OCI-LY1 (cell line): Measurements from ENCODE around the gene S100Z.
"Not testable (repeated sequence)": the region's sequence is repeated elsewhere in the genome, so short reads cannot be mapped to it uniquely, and the experiment has no call there.

Source experiments
- H2AFZ ChIP-seq: fragments of 200-600 bp; sonication (generic), shearing (Covaris generic); 2 replicates; pipeline ENCODE4 v1.6.0; 2014; ENCODE audit warnings: antibody characterized with exemption, mild to moderate bottlenecking, low read length
- H3F3A ChIP-seq: fragments of 200-600 bp; sonication (generic), shearing (Covaris generic); 2 replicates; pipeline ENCODE4 v1.6.0; 2014; ENCODE audit warnings: mild to moderate bottlenecking, antibody characterized with exemption, low read length, moderate library complexity; ENCODE audit not compliant: insufficient read depth
- H3K27ac ChIP-seq: fragments of 200-600 bp; sonication (generic); 2 replicates; pipeline ENCODE4 v1.5.1; 2014; ENCODE audit warnings: low read length, mixed run types, mild to moderate bottlenecking, low read depth; ENCODE audit not compliant: poor library complexity, severe bottlenecking
- H3K27me3 ChIP-seq: fragments of 200-600 bp; sonication (generic); 2 replicates; pipeline ENCODE4 v1.6.0; 2014; ENCODE audit warnings: antibody characterized with exemption, mild to moderate bottlenecking, low read length, moderate library complexity; ENCODE audit not compliant: insufficient read depth
- H3K36me3 ChIP-seq: fragments of 200-600 bp; sonication (generic); 2 replicates; pipeline ENCODE4 v1.6.1; 2014; ENCODE audit warnings: mild to moderate bottlenecking, antibody characterized with exemption, low read length, moderate library complexity, mixed read lengths; ENCODE audit not compliant: insufficient read depth
- H3K4me1 ChIP-seq: fragments of 200-600 bp; sonication (generic); 2 replicates; pipeline ENCODE4 v1.5.1; 2014; ENCODE audit warnings: mild to moderate bottlenecking, low read length, moderate library complexity; ENCODE audit not compliant: insufficient read depth, severe bottlenecking
- H3K4me2 ChIP-seq: fragments of 200-600 bp; sonication (generic), shearing (Covaris generic); 2 replicates; pipeline ENCODE4 v1.6.1; 2014; ENCODE audit warnings: low read length
- H3K4me3 ChIP-seq: fragments of 200-600 bp; sonication (generic); 2 replicates; pipeline ENCODE4 v1.5.1; 2014; ENCODE audit warnings: low read length, low read depth, mild to moderate bottlenecking, mixed read lengths; ENCODE audit not compliant: poor library complexity, severe bottlenecking
- H3K79me2 ChIP-seq: fragments of 200-600 bp; shearing (Covaris generic); 2 replicates; pipeline ENCODE4 v1.6.1; 2016; ENCODE audit warnings: mixed run types, low read length, mixed read lengths; ENCODE audit not compliant: insufficient read depth
- H3K9ac ChIP-seq: fragments of 200-600 bp; sonication (generic), shearing (Covaris generic); 2 replicates; pipeline ENCODE4 v1.6.1; 2014; ENCODE audit warnings: mild to moderate bottlenecking, low read length, mixed read lengths
- H3K9me2 ChIP-seq: fragments of 200-600 bp; sonication (generic), shearing (Covaris generic); 2 replicates; pipeline ENCODE4 v1.6.1; 2014; ENCODE audit warnings: low read depth, mild to moderate bottlenecking, low read length, mixed read lengths
- H3K9me3 ChIP-seq: fragments of 200-600 bp; shearing (Covaris generic); 2 replicates; pipeline ENCODE4 v1.6.1; 2014; ENCODE audit warnings: low read length, mixed read lengths
- H4K20me1 ChIP-seq: fragments of 200-600 bp; sonication (generic), shearing (Covaris generic); 2 replicates; pipeline ENCODE4 v1.6.0; 2016; ENCODE audit warnings: mild to moderate bottlenecking, low read length; ENCODE audit not compliant: insufficient read depth
- CTCF ChIP-seq: fragments of 200-600 bp; sonication (generic), shearing (Covaris generic); IDR thresholded peaks from 2 replicates; pipeline ENCODE4 v1.5.1; 2017; ENCODE audit warnings: mild to moderate bottlenecking, antibody characterized with exemption, low read length, moderate library complexity, mixed read lengths
- EZH2 ChIP-seq: fragments of 200-600 bp; sonication (generic), shearing (Covaris generic); IDR thresholded peaks from 2 replicates; pipeline ENCODE4 v1.8.0; 2017; ENCODE audit warnings: borderline replicate concordance, mixed run types, mild to moderate bottlenecking, antibody characterized with exemption, low read length, moderate library complexity, mixed read lengths

S100Z gene

DNA sequence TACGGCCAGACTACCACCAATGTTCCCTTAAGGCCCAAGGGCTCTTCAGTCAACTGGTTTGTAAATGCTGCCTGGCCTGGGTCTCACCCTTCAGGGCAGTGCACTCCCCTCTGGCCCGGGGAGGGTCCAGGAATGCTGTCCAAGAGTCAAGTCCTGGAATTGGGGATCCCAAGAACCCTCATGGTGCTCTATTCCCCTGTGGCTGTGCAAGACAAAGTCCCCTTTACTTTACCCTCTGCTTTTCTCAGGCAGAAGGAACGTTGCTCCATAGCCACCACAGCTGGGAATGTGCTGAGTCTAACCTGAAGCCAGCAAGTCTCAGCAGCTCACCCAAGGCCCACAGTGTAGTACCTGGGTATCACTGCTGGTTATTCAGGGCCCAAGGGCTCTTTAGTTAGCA, 51.7 kb downstream of the S100Z start:
- H4K20me1 ChIP-seq = no peaks in the 10 kb centered on the region
- no peak overlapping the region for H2AFZ ChIP-seq
- peaks cover 88% of the 10 kb centered on the region for H3K36me3 ChIP-seq
- no peak overlapping the region for H3K9ac ChIP-seq
- no peak overlapping the region for H3K4me3 ChIP-seq
- H3K27me3 ChIP-seq = no peaks in the 10 kb centered on the region
- no peaks in the 10 kb centered on the region for H3F3A ChIP-seq
- no peaks in the 10 kb centered on the region for H3K4me1 ChIP-seq
- H3K9me3 ChIP-seq = peaks cover 19% of the 10 kb centered on the region
- TF ChIP-seq EZH2 = no peak
- TF ChIP-seq CTCF = no peak
- H3K79me2 ChIP-seq = peaks cover 34% of the 10 kb centered on the region
- H3K4me2 ChIP-seq = no peak overlapping the region
- H3K27ac ChIP-seq = no peak overlapping the region
- no peaks in the 10 kb centered on the region for H3K9me2 ChIP-seq

- no peak overlapping the region for H3K27ac ChIP-seq
- H2AFZ ChIP-seq = no peak overlapping the region
- H3K9ac ChIP-seq = no peak overlapping the region
- peaks cover 61% of the 10 kb centered on the region for H3K36me3 ChIP-seq
- H4K20me1 ChIP-seq = no peaks in the 10 kb centered on the region
- H3K79me2 ChIP-seq = no peaks in the 10 kb centered on the region
- H3K9me2 ChIP-seq = no peaks in the 10 kb centered on the region
- H3K4me2 ChIP-seq = no peak overlapping the region
- H3K4me1 ChIP-seq = no peaks in the 10 kb centered on the region
- H3K4me3 ChIP-seq = no peak overlapping the region
- H3K9me3 ChIP-seq = no peaks in the 10 kb centered on the region
- H3F3A ChIP-seq = no peaks in the 10 kb centered on the region
- H3K27me3 ChIP-seq = no peaks in the 10 kb centered on the region
- TF ChIP-seq CTCF = no peak
- no peak for TF ChIP-seq EZH2
Measured at GRCh38 chr5:76908166-76908565, 58.4 kb downstream of the S100Z start.

DNA sequence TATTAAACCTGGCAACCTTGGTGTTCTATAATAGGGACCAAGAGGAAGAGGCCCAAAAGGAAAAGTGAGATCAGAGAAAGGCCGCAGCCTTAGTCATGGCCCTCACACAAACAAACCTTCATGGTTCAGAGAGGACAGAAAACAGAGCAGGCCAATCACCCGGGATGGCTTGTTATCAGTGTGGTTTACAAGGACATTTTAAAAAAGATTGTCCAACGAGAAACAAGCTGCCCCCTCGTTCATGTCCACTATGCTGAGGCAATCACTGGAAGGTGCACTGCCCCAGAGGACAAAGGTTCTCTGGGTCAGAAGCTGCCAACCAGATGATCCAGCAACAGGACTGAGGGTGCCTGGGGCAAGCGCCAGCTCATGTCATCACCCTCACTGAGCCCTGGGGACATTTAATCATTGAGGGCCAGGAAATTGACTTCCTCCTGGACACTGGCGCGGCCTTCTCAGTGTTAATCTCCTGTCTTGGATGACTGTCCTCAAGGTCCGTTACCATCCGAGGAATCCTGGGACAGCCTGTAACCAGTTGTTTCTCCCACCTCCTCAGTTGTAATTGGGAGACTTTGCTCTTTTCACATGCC, 60.6 kb downstream of the S100Z start:
- H3K9me3 ChIP-seq, H3K27ac ChIP-seq, H3K9ac ChIP-seq, H2AFZ ChIP-seq, H3K9me2 ChIP-seq, H3F3A ChIP-seq, H3K27me3 ChIP-seq, H3K4me2 ChIP-seq, H3K4me3 ChIP-seq, H3K79me2 ChIP-seq, H3K4me1 ChIP-seq, H4K20me1 ChIP-seq: not testable (repeated sequence)
- peaks cover 64% of the 10 kb centered on the region for H3K36me3 ChIP-seq

DNA sequence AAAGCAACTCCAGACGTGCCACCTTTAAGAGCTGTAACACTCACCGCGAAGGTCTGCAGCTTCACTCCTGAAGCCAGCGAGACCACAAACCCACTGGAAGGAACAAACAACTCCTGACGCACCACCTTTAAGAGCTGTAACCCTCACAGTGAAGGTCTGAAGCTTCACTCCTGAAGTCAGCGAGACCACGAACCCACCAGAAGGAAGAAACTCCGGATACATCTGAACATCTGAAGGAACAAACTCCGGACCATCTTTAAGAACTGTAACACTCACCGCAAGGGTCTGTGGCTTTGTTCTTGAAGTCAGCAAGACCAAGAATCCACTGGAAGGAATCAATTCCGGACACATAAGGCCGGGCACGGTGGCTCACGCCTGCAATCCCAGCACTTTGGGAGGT, 64.9 kb downstream of the S100Z start:
- not testable (repeated sequence) for H3K27ac ChIP-seq, H2AFZ ChIP-seq, H3K27me3 ChIP-seq, H3K4me1 ChIP-seq, H3K4me2 ChIP-seq, H3K9ac ChIP-seq, H3K79me2 ChIP-seq, H3F3A ChIP-seq, H3K9me3 ChIP-seq, H4K20me1 ChIP-seq, H3K4me3 ChIP-seq, H3K9me2 ChIP-seq
- peaks cover 43% of the 10 kb centered on the region for H3K36me3 ChIP-seq
